Activated CD8-positive, alpha-beta memory T cell treated with anti-CD3 and anti-CD28 coated beads, Interleukin-2, amount 50 U/mL, for 24 hours (primary cell): ENCODE results near the gene NPY.

Experiments
- DNase-seq: peaks from one replicate; pipeline ENCODE4 v3.0.0-alpha.2; 2020; ENCODE audit errors: extremely low read depth

The NPY gene

DNA sequence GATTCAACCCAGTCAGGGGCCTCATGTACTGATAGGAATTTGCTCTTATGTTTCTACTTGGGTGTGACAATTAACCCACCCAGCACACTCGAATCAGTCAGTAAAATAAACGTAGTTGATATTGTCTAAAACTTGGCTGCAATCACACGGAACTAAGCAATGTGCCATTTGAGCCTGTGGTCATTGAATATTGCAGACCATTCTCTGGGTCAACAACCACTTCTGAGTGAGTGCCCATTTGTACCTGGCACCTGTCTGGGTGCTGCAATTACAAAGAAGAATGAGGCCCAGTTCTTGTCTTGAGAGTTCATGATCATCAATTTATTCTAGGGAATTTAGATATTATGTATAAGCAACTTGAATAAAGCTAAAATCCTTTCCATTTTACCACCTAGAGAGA lies 29.8 kb downstream of the NPY start:
- no peak for DNase-seq

DNA sequence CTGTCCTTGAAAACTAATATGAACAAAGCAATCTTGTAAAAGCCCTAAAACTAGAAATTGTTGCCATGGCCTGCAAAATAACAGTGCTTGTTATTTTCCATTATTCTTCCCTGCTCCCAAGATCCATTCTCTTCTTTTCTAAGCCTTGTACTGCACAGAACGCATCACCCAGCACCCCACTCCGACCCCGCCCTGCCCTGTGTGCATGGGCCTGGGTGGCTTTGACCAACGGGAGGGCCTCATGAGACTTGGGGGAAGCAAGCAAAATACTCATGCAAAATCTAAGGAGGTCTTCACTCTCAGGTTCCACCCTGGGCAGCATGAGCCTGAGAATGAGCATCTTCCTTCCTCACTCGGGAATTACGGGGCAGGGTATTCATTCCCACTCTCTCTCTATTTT lies 32.4 kb downstream of the NPY start:
- DNase-seq: no peak

DNA sequence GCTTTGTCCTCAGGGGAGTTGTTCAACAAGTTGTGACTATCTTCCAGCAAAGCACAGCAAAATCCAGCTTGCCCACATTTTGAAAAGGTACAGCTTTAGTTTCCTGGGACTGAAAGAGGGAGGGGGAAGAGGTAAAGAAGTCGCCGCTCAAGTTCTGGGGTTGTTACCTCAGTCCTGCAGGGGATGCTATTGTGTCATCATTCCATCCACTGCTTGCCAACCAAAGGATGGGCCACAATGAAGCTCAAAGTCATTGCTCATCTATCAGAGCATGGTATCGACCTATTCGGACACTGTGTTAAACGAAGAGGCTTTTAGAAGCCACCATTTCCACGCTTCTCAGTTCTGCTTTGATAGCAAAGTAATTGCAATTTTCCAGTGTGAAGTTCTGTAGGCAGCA lies 34.3 kb downstream of the NPY start:
- DNase-seq: no peak

DNA sequence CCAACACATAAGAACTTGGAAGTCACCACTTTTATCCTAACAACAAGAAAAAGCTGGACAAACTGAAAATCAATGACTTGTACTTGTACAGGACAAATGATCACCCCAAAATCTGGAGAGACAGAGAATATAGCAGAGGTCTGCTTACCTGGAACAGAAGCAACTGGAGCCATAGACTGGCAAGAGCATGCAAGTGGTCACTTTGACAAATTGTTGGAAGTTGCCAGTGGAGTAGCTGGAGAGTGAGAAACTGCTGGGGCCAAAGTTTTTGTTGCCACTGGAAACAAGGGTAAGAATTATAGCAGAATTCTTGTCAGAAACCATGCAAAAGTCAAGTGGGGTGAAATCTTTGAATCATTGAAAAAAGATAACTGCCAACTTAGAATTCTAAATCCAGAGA lies 35.2 kb downstream of the NPY start:
- DNase-seq: no peak

DNA sequence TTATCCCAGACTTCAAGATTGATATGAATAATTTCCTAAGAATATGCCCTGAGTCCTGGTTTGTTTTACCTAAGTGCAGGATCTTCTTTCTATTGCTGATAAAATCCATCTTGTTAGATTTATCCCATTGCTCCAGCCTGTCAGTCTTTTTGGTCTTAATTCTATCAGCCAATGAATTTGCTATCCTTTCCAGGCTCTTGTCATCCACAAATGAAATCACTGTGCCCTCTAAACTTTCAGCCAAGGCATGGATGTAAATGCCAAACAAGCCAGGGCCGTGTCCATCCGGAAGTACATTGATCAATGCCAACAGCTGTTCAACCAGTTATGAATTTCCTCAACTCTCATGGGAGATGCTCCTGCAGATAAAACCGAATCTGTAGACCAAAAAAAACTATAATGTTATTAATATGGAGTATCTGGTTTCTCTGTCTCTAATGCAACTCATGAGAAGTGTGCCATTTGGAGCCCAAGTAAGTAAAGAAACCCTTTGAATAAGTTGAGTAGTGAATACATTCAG lies 40.0 kb downstream of the NPY start:
- no peak for DNase-seq

DNA sequence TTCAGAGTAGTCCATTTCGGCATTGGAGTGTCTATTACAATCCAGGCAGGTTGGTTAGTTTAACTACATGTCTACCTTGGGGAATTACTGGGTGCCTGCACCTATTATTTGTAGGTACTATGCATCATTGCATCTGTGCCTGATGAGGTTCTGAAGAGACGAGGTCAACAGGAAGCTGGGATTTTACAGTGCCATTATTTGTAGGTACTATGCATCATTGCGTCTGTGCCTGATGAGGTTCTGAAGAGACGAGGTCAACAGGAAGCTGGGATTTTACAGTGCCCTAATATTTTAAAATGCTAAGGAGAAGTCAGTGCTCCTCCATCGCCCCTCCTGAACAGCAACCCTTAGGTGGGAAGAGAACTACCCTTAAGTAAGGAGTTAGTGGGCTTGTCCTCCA lies 41.7 kb downstream of the NPY start:
- DNase-seq: no peak

DNA sequence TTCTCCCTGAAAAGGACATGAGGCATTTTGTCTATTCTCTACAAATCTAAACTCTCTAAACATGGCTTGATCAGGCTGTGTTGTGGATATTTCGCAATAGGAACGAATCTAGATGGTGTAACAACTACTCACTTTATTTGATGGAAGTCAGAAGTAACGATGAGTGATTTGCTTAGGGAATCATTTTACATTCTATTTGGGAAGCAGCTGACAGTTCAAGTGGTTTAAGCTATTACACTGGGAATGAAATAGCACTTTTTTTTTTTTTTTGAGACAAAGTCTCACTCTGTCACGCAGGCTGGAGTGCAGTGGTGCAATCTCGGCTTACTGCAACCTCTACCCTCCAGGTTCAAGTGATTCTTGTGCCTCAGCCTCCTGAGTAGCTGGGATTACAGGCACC lies 44.1 kb downstream of the NPY start:
- DNase-seq: no peak

DNA sequence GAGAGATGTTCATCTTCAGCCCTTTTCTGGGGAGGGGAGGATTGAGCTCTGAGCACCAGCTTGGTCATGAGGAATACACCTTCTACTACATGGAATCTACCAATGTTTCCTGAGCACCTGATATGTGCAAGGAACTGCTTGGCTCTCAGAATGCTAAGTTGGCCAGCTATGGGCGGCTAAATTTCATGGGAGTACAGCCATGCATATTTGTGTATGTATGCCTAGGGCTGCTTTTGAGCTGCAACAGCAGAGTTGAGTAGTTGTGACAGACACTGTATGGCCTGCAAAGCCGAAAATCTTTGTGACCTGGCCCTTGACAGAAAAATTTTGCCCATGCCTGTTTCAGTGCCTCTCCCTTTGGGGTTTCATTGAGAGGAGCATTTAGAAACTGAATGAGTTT lies 44.9 kb downstream of the NPY start:
- DNase-seq: no peak

DNA sequence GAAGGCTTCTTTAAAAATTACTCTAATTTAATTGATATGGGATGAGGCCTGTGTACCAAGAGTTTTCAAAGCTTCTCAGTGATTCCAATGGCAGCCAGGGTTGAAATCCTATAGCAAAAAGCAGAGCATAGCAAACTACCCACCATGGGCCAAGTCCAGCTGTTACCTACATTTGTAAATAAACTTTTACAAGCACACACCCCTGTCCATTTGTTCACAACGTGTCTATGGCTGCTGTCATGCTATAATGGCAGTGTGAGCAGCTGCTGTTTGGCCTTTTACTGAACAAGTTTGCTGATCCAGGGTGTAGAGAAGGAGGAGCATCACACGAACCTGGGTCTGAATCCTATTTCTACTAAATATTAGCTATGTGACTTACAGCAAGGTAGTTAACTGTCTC lies 50.0 kb downstream of the NPY start:
- DNase-seq: no peak

DNA sequence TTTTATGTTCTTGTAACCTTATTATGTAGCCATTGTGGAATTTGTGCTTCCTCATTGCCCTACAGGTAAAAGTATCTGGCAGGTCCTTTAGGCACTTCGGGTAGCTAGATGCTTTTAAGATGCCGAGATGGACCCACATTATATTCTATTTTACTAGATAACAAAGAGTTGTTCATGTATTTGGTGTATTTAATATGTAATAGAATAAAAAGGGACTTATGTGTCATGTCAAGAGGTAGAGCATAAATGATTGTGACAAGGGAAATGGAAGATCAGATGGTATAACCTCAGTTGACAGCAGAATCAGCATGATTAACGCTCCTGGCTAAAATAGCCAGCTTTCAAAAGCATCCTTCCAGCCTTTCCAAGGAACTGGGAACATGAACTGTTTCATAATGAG lies 50.6 kb downstream of the NPY start:
- DNase-seq: no peak

DNA sequence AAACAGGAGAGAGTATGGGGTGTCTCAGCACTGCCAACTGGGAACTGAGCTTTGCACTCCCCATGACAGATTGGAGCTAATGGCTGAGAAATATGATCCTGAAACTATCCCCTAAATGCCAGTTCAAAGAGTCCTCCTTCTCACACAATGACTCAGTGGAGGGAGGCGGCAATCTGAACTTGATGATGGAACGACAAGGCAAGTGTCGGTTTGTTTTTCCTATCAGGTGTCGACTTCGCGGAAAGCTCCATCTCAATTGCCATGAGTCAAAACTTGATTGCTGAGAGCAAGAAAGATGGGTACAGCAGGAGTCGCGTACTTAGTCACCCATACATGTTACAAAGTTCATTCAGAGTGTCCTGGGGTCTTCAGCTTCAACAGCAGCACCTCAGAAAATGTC lies 52.5 kb downstream of the NPY start:
- DNase-seq: no peak

DNA sequence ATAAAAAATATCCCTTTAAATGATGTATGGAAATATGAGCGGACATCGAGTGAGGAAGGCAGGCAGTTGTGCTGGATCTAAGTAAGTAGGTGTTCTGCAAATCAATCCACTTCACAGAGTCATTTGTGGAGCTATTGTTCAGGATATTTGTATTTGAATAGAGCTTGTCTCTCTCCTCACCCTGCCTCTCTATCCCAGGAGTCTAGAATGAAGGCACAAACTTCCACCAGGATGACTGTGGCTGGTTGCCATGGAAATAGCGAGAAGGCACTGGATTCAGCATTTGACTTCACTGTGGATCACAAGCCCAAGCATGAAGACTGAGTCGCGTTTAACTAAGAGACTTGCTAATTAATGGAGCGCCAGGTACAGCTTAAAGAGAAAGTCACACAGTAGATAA lies 53.2 kb downstream of the NPY start:
- no peak for DNase-seq

DNA sequence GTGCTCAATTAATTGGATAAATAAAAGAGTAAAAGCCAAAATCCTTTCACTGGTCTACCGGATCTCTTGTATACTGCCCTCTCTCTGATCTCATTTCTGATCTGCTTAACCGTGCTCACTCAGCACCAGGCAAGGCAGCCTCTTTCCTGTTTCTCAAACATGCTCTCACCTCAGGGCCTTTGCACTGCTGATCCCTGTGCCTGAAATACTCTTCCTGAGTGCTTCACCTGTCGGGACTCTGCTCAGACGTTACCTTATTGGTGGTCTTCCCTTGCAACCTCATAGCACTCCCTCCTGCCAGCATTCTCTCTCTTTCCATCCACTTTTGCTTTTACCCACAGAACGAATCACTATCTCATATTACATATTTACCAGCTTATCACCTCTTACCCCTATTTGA lies 55.6 kb downstream of the NPY start:
- no peak for DNase-seq

DNA sequence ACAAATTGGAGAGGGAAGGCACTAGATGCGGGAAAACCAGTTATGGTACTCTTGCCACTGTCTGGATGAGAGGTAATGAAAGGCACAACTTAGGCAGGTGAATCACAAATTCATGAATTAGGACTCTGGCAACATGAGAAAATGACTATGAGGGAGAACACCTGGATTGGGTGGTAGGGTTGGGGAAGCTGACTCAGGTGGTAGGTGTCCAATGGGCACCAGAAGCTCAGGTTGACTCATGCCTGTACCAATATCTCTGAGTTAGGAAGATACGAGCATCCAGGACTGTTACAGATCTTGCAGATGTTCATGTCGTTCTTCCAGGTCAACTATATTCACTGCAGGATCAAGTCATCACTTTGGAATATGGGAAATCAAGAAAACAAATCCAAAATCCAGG lies 56.7 kb downstream of the NPY start:
- DNase-seq: no peak
